Tibial nerve (tissue), 4 donors: ENCODE data around the gene SMPD2. TPM values are rescaled to one million over a fixed set of nuclear protein-coding genes. Genes with fewer than 3 reads are reported as not detected.

Source experiments
- DNase-seq, 2 donors: peaks; one replicate each; pipeline ENCODE4 v3.0.0-alpha.2; 2019; ENCODE audit warnings: low spot score in 2 of 2
- H3K27ac ChIP-seq, 4 donors: fragments of 200-600 bp; sonication (generic) in 3 of 4; one replicate each; pipeline ENCODE4 v1.5.1; 2017 to 2019; ENCODE audit warnings: mild to moderate bottlenecking in 1 of 4
- H3K27me3 ChIP-seq, 2 donors: fragments of 200-600 bp; sonication (generic) in 1 of 2; one replicate each; pipeline versions ENCODE4 v1.5.1 to v1.6.0; 2017 to 2019
- H3K36me3 ChIP-seq, 3 donors: fragments of 200-600 bp; sonication (generic); one replicate each; pipeline ENCODE4 v1.5.1; 2018 to 2019
- H3K4me1 ChIP-seq, 4 donors: fragments of 200-600 bp; sonication (generic) in 3 of 4; one replicate each; pipeline ENCODE4 v1.5.1; 2017 to 2019
- H3K4me3 ChIP-seq, 4 donors: fragments of 200-600 bp; sonication (generic) in 3 of 4; one replicate each; pipeline ENCODE4 v1.5.1; 2017 to 2019; ENCODE audit warnings: mild to moderate bottlenecking in 1 of 4, moderate library complexity in 1 of 4
- H3K9me3 ChIP-seq, 4 donors: fragments of 200-600 bp; sonication (generic) in 3 of 4; one replicate each; pipeline ENCODE4 v1.5.1; 2017 to 2019
- EP300 ChIP-seq, 2 donors: sonication (generic); formaldehyde crosslinking; IDR thresholded peaks; one replicate each; pipeline ENCODE4 v1.6.1; 2017; ENCODE audit warnings: antibody characterized with exemption in 2 of 2, mild to moderate bottlenecking in 1 of 2
- POLR2A ChIP-seq, 2 donors: fragments of 450-650 bp; IDR thresholded peaks; one replicate each; pipeline ENCODE4 v1.6.1; 2017; ENCODE audit warnings: antibody characterized with exemption in 2 of 2, mild to moderate bottlenecking in 2 of 2, moderate library complexity in 2 of 2
- WGBS, 2 donors: methylation state at CpG; one replicate each; pipeline ENCODE4 v1.1.5; 2018; 5-methylcytosine and 5-hydroxymethylcytosine counted together
- total RNA-seq, 4 donors: library from RNA; depleted of rRNA; stranded (reverse); fragments of >200 nt; gene quantifications; one replicate each; pipeline ENCODE4 v1.1.0, GENCODE V29; 2016
- TF ChIP-seq, protein P1 (sequence below), 5 experiments: fragments of 200-600 bp in 3 of 5; fragments of 450-650 bp in 2 of 5; sonication (generic) in 3 of 5; IDR thresholded peaks; one replicate each; pipeline ENCODE4 v1.5.1; 2016 to 2019; ENCODE audit warnings: antibody characterized with exemption in 5 of 5, mild to moderate bottlenecking in 3 of 5, moderate library complexity in 2 of 5

Gene SMPD2
- total RNA-seq, 4 donors from 2014 or later, result 12.6 to 32.4 (median 17.1) TPM

- Histone ChIP-seq H3K9me3 (no peaks in the 10 kb centered on the region), H3K36me3 (peaks cover 0 to 6% (median 0%) of the 10 kb centered on the region in 3 donors), H3K27ac (no peak overlapping the region), H3K4me3 (no peak overlapping the region), H3K27me3 (no peaks in the 10 kb centered on the region), H3K4me1 (no peaks in the 10 kb centered on the region)
- DNase-seq, result no peak
- WGBS, 2 donors, result 89 to 90% methylated on average over 4 of the region's 4 CpGs
- TF ChIP-seq, protein P1, sequence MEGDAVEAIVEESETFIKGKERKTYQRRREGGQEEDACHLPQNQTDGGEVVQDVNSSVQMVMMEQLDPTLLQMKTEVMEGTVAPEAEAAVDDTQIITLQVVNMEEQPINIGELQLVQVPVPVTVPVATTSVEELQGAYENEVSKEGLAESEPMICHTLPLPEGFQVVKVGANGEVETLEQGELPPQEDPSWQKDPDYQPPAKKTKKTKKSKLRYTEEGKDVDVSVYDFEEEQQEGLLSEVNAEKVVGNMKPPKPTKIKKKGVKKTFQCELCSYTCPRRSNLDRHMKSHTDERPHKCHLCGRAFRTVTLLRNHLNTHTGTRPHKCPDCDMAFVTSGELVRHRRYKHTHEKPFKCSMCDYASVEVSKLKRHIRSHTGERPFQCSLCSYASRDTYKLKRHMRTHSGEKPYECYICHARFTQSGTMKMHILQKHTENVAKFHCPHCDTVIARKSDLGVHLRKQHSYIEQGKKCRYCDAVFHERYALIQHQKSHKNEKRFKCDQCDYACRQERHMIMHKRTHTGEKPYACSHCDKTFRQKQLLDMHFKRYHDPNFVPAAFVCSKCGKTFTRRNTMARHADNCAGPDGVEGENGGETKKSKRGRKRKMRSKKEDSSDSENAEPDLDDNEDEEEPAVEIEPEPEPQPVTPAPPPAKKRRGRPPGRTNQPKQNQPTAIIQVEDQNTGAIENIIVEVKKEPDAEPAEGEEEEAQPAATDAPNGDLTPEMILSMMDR (IDR thresholded peaks at IDR 0.05), result no peak
- TF ChIP-seq POLR2A (IDR thresholded peaks at IDR 0.05) (no peak), EP300 (IDR thresholded peaks at IDR 0.05) (no peak)
Measured at GRCh38 chr6:109406196-109406595, 34.3 kb upstream of the SMPD2 start.

DNA sequence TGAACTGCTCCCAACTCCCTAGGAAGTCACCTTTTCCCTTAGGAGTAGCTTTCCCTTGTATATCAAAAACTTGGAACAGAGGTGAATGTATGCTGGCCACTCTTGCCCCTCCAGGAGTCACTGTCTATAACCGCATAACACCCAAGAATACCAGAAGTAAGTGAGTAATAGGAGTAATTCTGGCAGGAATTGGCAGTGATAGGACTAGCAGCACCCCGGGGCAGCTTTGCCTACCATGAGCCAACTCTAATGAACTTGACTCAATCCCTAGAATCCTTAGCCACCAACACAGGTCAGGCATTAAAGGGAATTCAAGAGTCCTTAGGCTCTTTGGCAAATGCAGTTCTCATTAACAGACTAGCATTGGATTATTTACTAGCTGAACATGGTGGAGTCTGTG, 29.5 kb upstream of the SMPD2 start:
- Histone ChIP-seq H3K4me3 (no peak overlapping the region), H3K4me1 (no peaks in the 10 kb centered on the region), H3K27ac (no peak overlapping the region), H3K36me3 (peaks cover 0 to 28% (median 0%) of the 10 kb centered on the region in 3 donors), H3K9me3 (peaks cover 0 to 3% (median 0%) of the 10 kb centered on the region in 4 donors), H3K27me3 (no peaks in the 10 kb centered on the region)
- no peak for TF ChIP-seq EP300 (IDR thresholded peaks at IDR 0.05)
- TF ChIP-seq, protein P1 (IDR thresholded peaks at IDR 0.05), result no peak
- no peak for TF ChIP-seq POLR2A (IDR thresholded peaks at IDR 0.05)
- WGBS, 2 donors, result 82 to 95% methylated on average over 2 of the region's 2 CpGs
- DNase-seq, result no peak

DNA sequence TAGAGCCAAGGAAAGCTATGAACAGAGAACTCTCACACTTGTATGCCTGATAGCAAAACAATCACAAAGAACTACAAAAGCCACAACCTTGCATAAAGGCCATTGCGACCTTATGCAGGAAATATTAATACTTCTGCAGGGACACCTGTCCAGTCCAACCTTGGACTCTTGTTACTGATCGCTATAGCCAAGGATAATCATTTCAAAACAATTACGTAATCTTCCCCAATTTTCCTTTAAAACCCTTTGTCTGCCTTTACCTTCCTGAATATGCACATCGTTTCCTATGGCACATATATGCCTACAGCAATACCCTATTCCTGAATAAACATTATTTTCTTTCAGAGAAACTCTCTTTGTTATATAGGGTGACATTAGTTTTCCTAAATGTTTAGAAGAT, 22.9 kb upstream of the SMPD2 start:
- Histone ChIP-seq H3K27me3 (no peaks in the 10 kb centered on the region), H3K9me3 (peaks cover 0 to 3% (median 0%) of the 10 kb centered on the region in 4 donors), H3K4me3 (no peak overlapping the region), H3K4me1 (no peaks in the 10 kb centered on the region), H3K27ac (no peak overlapping the region), H3K36me3 (peaks cover 0 to 25% (median 0%) of the 10 kb centered on the region in 3 donors)
- no peak for TF ChIP-seq POLR2A (IDR thresholded peaks at IDR 0.05)
- DNase-seq, result no peak
- 87 to 92% methylated on average over 4 of the region's 4 CpGs for WGBS, 2 donors

- Histone ChIP-seq H3K36me3 (peaks cover 0 to 13% (median 0%) of the 10 kb centered on the region in 3 donors), H3K4me3 (no peak overlapping the region), H3K9me3 (no peaks in the 10 kb centered on the region), H3K27me3 (no peaks in the 10 kb centered on the region), H3K27ac (no peak overlapping the region), H3K4me1 (no peaks in the 10 kb centered on the region)
- TF ChIP-seq EP300 (IDR thresholded peaks at IDR 0.05), result no peak
- TF ChIP-seq POLR2A (IDR thresholded peaks at IDR 0.05), result no peak
- TF ChIP-seq, protein P1 (IDR thresholded peaks at IDR 0.05), result no peak
- WGBS, 2 donors, result 48 to 52% methylated on average over 1 of the region's 1 CpG
- no peak for DNase-seq
Measured at GRCh38 chr6:109420751-109421150, 19.8 kb upstream of the SMPD2 start.

DNA sequence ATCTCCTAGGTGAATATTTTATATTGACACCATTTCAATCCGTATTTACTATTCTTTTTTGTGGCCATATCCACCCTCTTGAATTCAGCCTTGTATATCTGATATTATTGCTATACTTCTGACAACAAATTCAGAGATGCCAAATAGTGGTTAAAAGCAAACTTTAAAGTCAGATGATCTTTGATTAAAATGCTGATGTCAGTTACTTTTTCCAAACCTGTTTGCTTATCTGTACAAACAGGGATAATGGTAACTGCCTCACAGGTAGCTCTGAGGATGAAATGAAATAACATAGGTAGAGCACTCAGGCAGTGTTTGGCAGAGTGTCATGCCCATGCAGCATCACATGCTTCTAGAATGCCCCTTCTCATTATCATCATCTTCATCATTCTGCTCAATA, 19.3 kb upstream of the SMPD2 start:
- no peak for DNase-seq
- H3K36me3 ChIP-seq, result peaks cover 0 to 10% (median 0%) of the 10 kb centered on the region in 3 donors
- TF ChIP-seq EP300 (IDR thresholded peaks at IDR 0.05), result no peak
- TF ChIP-seq POLR2A (IDR thresholded peaks at IDR 0.05), result no peak
- TF ChIP-seq, protein P1 (IDR thresholded peaks at IDR 0.05), result no peak
- no peak overlapping the region for H3K4me3 ChIP-seq
- H3K27ac ChIP-seq, result no peak overlapping the region
- H3K4me1 ChIP-seq, result no peaks in the 10 kb centered on the region
- no peaks in the 10 kb centered on the region for H3K9me3 ChIP-seq
- 83 to 90% methylated on average over 1 of the region's 1 CpG for whole genome bisulfite sequencing, 2 donors
- no peaks in the 10 kb centered on the region for H3K27me3 ChIP-seq

DNA sequence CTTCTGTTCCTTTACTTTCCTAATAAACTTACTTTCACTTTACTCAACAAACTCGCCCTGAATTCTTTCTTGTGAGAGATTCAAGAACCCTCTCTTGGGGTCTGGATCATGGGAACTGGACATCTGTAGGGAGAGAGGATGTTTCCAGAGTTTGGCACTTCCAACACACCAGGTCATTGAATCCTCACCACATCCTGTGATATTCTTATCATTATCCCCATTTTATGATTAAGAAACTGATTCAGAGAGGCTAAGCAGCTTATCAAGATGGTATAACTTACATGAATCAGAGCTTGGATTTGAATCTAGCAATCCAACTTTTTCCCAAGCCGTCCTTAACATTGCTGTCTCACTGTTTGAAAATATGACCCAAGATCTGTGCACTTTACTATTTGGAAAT, 15.6 kb upstream of the SMPD2 start:
- Histone ChIP-seq H3K4me1 (peaks cover 0 to 9% (median 4%) of the 10 kb centered on the region in 4 donors), H3K4me3 (no peak overlapping the region), H3K9me3 (no peaks in the 10 kb centered on the region)

More for the DNA sequence above, 15.6 kb upstream of the SMPD2 start:
- TF ChIP-seq EP300 (IDR thresholded peaks at IDR 0.05), result no peak
- TF ChIP-seq POLR2A (IDR thresholded peaks at IDR 0.05), result no peak
- TF ChIP-seq, protein P1 (IDR thresholded peaks at IDR 0.05), result no peak
- DNase-seq, result no peak
- 72 to 92% methylated on average over 2 of the region's 2 CpGs for WGBS, 2 donors
- Histone ChIP-seq H3K36me3 (peaks cover 0 to 4% (median 0%) of the 10 kb centered on the region in 3 donors), H3K27ac (no peak overlapping the region), H3K27me3 (no peaks in the 10 kb centered on the region)
